GM12875 (cell line): ENCODE results near the gene BRINP2.

Experiments used
- H3K4me3 ChIP-seq: one replicate; pipeline ENCODE4 v1.5.1; 2011; ENCODE audit warnings: low read depth, low read length, control low read depth
- TF ChIP-seq, protein P1 (sequence below): IDR thresholded peaks from 2 replicates; pipeline ENCODE4 v1.5.1; 2011; ENCODE audit warnings: low read depth, mild to moderate bottlenecking, control low read depth, inconsistent platforms, low read length, moderate library complexity, borderline replicate concordance; ENCODE audit not compliant: insufficient read depth

BRINP2 gene

GRCh38 chr1:177235350-177235749 lies 64.6 kb downstream of the BRINP2 start:
- TF ChIP-seq, protein P1, sequence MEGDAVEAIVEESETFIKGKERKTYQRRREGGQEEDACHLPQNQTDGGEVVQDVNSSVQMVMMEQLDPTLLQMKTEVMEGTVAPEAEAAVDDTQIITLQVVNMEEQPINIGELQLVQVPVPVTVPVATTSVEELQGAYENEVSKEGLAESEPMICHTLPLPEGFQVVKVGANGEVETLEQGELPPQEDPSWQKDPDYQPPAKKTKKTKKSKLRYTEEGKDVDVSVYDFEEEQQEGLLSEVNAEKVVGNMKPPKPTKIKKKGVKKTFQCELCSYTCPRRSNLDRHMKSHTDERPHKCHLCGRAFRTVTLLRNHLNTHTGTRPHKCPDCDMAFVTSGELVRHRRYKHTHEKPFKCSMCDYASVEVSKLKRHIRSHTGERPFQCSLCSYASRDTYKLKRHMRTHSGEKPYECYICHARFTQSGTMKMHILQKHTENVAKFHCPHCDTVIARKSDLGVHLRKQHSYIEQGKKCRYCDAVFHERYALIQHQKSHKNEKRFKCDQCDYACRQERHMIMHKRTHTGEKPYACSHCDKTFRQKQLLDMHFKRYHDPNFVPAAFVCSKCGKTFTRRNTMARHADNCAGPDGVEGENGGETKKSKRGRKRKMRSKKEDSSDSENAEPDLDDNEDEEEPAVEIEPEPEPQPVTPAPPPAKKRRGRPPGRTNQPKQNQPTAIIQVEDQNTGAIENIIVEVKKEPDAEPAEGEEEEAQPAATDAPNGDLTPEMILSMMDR = no peak
- no peak overlapping the region for H3K4me3 ChIP-seq

DNA sequence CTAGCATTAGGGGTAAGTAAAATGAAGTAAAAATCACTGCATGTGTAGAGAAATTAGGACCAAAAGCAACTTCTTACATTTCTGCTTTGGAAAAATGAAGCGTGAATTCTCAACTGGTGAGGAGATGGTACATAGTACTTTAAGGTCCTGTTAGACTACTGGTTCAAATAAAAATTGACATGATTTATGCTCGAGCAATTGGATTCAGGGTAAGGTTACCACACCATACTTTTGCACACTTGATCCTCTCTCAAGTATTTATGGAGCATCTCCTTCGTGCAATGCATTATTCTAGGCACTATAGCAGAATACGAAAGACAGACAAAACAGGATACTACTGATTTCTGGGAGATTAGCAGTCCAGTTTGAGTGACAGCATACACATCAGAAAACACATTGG lies 66.2 kb downstream of the BRINP2 start:
- H3K4me3 ChIP-seq = no peak overlapping the region
- TF ChIP-seq, protein P1 = no peak

DNA sequence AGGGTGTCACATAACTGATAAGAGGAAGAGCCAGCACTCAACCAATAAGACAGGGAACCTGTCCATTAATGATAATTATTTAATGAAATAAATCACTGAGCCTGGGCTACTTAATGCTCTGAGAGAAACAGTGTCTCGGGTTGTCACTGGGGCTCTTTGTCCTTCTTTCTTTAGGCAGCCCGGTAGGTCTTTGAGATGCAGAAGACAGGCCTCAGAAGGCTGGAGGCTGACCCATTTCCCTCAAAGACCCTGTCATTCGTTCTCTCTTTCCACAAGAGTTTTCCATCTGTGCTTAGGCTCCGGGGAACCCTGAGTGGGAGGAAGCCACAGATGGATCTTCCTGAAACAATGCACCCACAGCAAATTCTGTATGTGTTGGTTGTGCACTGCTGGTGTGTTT lies 68.2 kb downstream of the BRINP2 start:
- H3K4me3 ChIP-seq = no peak overlapping the region
- TF ChIP-seq, protein P1 = no peak

DNA sequence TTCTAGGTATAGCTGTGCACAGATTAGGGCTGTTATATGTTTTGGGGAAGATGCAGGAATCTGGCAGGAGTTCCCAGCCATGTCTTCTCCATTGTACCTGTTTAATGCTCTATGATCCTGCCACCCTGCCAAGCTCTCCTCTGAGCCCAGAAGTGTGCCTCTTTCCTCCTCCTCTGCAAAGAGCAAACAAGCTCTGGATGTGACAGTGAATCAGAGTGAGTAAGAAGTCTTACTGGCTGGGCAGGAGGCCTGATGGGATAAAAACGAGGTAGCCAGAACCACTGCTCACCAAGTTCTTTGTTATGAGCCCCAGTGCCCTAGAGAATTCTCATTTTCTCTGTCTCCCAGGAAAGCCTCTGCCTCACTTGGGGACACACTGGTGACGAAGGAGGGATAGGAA lies 69.0 kb downstream of the BRINP2 start:
- H3K4me3 ChIP-seq = no peak overlapping the region
- TF ChIP-seq, protein P1 = no peak

DNA sequence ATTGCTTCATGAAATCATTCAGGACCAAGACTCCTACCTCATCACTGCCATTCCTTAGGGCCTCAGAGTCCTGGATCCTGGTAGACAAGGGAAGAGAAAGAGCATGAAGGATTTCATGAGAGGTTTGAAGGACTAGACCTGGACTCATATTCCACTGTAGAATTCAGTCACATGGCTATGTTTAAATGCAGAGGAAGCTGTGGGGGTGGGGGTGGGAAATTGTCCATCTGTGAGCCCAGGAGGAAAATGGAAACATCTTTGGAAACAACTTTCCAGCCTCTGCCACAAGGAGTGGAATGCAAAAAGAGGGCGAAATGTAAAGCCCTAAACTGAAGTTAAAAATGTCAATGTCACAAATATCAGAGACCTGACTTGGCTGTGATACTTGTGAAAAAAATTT lies 73.0 kb downstream of the BRINP2 start:
- TF ChIP-seq, protein P1 = no peak
- no peak overlapping the region for H3K4me3 ChIP-seq

DNA sequence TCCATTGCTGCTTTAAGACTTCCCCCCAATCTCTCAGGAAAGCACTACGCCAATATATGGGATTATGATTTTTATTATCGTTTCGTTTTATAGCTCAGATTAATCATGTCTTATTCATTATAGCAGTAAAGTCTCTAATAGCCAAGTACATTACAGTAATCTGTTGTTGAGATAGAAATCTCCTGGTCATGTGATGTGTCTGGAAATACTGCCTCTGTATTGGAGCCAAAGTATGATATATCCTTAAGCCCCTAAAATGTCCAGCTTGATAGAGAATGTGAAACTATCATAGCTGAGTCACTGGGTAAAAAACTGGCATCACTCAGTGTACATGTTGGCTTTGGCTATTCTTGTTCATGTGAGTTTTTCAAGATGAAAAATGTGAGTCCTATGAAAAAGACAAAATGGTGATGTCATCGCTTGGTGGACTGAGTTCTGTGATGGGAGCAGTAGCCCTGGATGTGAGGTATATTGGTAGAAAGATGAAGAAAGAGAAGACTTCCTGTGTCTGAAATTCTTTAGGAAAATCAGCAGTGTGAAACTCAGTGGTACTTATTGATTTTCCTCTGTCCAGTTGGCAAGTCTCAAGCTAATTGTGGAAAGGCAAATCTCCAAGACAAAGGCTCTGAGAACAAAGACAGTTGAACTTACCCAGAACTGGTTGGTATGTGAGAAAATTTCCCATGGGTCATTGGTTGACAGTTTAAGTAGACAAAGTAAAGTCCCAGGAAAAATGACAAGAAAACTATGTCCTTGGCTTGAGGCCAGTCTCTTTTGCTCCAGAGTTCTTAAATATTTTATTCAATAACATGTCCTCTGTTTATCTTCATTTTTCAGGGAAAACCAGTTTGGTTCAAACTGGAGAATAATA lies 76.2 kb downstream of the BRINP2 start:
- H3K4me3 ChIP-seq = no peak overlapping the region
- TF ChIP-seq, protein P1 = no peak

DNA sequence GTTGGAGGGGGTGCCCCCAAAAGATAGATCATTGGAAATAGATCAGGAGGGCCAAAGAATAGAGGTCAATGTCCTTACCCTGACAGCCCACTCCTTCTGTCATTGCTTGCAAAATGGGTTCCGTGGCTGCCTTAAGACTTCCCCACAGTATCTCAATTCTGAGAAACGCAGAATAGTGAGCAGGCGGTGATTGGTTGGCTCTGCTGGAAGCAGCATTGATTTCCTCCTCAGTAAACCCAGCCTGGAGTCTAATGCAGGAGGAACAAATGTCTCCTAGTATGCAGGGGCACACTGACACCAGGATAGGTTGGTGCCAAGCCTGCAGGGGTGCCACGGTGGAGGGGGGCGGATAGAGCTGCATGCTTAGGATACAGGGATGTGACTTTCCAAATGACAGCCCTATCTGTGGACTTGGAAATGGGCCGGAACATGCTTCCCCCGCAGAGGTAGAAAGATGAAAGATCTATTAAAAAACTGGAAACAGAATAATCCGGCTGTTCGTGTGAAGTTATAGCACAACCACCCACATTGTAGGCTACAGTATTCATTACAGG lies 76.9 kb downstream of the BRINP2 start:
- TF ChIP-seq, protein P1 = no peak

More for the DNA sequence above, 76.9 kb downstream of the BRINP2 start:
- H3K4me3 ChIP-seq = no peak overlapping the region
